Neural progenitor cell (in vitro differentiated cells): Measurements from ENCODE around the gene FAM227A.

Source experiments
- CTCF ChIP-seq: fragments of 200-600 bp; sonication (generic); IDR thresholded peaks from 2 replicates; pipeline ENCODE4 v1.5.1; 2017; ENCODE audit warnings: antibody characterized with exemption, mild to moderate bottlenecking
- EZH2 ChIP-seq: fragments of 200-600 bp; sonication (generic); IDR thresholded peaks from 2 replicates; pipeline ENCODE4 v1.6.1; 2017; ENCODE audit warnings: antibody characterized with exemption, mild to moderate bottlenecking, moderate library complexity
- EZH2phosphoT487 ChIP-seq: fragments of 200-600 bp; sonication (generic); IDR thresholded peaks from 2 replicates; pipeline ENCODE4 v1.6.1; 2017; ENCODE audit warnings: antibody characterized with exemption

- TF ChIP-seq CTCF = no peak
- no peak for TF ChIP-seq EZH2phosphoT487
- no peak for TF ChIP-seq EZH2
Observed at GRCh38 chr22:38674888-38675287, 18.7 kb upstream of the FAM227A start.
